Measurements from ENCODE around the gene HTT-AS. TPM values are rescaled to one million over a fixed set of nuclear protein-coding genes. Genes with fewer than 3 reads are reported as not detected.

HTT-AS gene
- total RNA-seq, 2 experiments from 2014 or later, result not detected

DNA sequence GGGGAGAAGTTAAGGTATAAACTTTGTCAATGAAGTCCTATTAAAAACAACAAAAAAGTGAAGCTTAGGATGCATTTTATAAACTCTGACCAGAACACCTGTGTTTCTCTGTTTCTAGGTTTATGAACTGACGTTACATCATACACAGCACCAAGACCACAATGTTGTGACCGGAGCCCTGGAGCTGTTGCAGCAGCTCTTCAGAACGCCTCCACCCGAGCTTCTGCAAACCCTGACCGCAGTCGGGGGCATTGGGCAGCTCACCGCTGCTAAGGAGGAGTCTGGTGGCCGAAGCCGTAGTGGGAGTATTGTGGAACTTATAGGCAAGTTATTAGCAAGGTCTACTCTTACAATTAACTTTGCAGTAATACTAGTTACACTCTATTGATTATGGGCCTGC, 46.8 kb upstream of the HTT-AS start:
- Mint-ChIP-seq H3K4me1 (ENCODE audit: low read depth) (peaks cover 17% of the 10 kb centered on the region), H3K4me3 (no peak overlapping the region), H3K9me3 (no peaks in the 10 kb centered on the region), H3K36me3 (ENCODE audit: low read depth) (peaks cover 20% of the 10 kb centered on the region), H3K27me3 (no peaks in the 10 kb centered on the region), H3K27ac (no peak overlapping the region)
- ATAC-seq (no peak), DNase-seq (no peak)
- ChIA-PET CTCF (interaction anchor here (0.7 to 5.9 kb wide), 5 partner anchors 8 to 359 kb away, joined by 3 to 31 read pairs (median 4); no protein-coding TSS in a partner anchor), POLR2A (no interaction called here)
- TF ChIP-seq, protein P1, sequence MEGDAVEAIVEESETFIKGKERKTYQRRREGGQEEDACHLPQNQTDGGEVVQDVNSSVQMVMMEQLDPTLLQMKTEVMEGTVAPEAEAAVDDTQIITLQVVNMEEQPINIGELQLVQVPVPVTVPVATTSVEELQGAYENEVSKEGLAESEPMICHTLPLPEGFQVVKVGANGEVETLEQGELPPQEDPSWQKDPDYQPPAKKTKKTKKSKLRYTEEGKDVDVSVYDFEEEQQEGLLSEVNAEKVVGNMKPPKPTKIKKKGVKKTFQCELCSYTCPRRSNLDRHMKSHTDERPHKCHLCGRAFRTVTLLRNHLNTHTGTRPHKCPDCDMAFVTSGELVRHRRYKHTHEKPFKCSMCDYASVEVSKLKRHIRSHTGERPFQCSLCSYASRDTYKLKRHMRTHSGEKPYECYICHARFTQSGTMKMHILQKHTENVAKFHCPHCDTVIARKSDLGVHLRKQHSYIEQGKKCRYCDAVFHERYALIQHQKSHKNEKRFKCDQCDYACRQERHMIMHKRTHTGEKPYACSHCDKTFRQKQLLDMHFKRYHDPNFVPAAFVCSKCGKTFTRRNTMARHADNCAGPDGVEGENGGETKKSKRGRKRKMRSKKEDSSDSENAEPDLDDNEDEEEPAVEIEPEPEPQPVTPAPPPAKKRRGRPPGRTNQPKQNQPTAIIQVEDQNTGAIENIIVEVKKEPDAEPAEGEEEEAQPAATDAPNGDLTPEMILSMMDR (IDR thresholded peaks at IDR 0.05), result no peak
- intact Hi-C loops (cut with micrococcal nuclease), result no loop called here

DNA sequence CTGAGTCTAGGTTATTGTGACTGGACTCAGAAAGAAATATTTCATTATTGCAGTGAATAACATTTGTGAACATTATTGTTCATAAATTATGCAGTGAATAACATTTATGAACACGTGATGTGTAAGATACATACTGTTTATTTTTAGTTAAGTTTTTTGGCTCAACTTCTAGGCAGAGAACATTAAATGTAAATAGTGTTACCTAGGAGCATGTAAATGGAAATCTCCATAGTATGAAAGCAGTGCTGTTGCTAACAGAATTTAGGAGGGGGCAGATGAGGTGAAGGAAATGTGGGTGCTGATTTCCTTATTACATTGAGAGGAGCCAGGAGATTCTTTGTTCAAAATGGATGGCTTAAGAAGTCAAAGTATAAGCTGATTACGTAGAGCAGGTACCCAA, 45.1 kb upstream of the HTT-AS start:
- peaks cover 17% of the 10 kb centered on the region for H3K4me1 Mint-ChIP-seq (ENCODE audit: low read depth)
- no peak overlapping the region for H3K27ac Mint-ChIP-seq
- TF ChIP-seq, protein P1 (IDR thresholded peaks at IDR 0.05), result no peak
- ChIA-PET CTCF (interaction anchor here (1.5 to 5.9 kb wide), 2 partner anchors 10 to 12 kb away, joined by 4 to 31 read pairs; no protein-coding TSS in a partner anchor), POLR2A (no interaction called here)
- H3K9me3 Mint-ChIP-seq, result no peaks in the 10 kb centered on the region
- H3K4me3 Mint-ChIP-seq, result no peak overlapping the region
- H3K36me3 Mint-ChIP-seq (ENCODE audit: low read depth), result peaks cover 21% of the 10 kb centered on the region
- intact Hi-C loops (cut with micrococcal nuclease), result no loop called here
- no peak for ATAC-seq
- H3K27me3 Mint-ChIP-seq, result no peaks in the 10 kb centered on the region
- DNase-seq, result no peak

DNA sequence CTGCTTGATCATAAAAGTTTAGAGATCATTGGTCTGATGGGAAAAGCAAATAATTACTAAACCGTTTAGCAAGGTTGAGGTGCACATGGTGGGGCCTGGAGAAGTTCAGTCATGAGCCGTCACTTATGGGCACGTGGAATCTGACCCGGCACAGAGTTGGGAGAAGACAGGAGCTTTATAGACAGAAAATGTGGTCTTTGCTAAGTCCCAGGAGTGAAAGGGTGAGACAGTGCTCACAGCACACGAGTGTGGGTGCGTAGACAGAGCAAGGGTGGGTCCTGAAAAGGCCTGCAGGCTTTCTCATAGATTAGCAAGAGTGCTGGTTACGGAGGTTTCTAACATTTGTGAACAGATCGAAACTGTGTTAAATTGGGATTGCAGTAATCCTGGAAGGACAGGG, 44.0 kb upstream of the HTT-AS start:
- TF ChIP-seq, protein P1 (IDR thresholded peaks at IDR 0.05), result no peak
- Mint-ChIP-seq H3K9me3 (no peaks in the 10 kb centered on the region), H3K27ac (no peak overlapping the region), H3K4me1 (ENCODE audit: low read depth) (peaks cover 9% of the 10 kb centered on the region), H3K4me3 (no peak overlapping the region), H3K27me3 (no peaks in the 10 kb centered on the region), H3K36me3 (ENCODE audit: low read depth) (peaks cover 23% of the 10 kb centered on the region)
- ChIA-PET POLR2A (no interaction called here), CTCF (no interaction called here)
- DNase-seq, result no peak
- intact Hi-C loops (cut with micrococcal nuclease), result no loop called here
- ATAC-seq, result no peak

DNA sequence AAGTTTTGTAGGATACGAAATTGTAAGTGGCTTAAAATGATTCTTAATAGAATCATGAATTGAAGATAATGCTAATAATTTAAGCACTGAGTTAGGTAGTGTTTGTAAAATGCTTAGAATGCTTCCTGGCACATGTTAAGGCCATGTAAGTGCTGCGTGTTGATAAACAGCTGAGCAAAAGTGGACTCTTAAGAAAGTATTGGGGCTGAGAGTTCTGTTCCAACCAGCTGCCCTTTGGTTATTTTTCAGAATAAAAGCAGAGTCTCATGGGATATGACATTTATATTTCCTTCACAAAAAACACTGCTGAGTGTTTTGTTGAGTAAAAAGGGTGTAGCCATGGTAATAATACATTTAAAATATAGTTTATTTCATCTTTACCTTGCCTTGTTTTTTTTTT, 42.6 kb upstream of the HTT-AS start:
- peaks cover under 1% of the 10 kb centered on the region for H3K4me1 Mint-ChIP-seq (ENCODE audit: low read depth)
- no peak overlapping the region for H3K27ac Mint-ChIP-seq
- ATAC-seq, result no peak
- H3K9me3 Mint-ChIP-seq, result no peaks in the 10 kb centered on the region
- TF ChIP-seq, protein P1 (IDR thresholded peaks at IDR 0.05), result no peak
- no peak for DNase-seq
- intact Hi-C loops (cut with micrococcal nuclease), result no loop called here
- peaks cover 19% of the 10 kb centered on the region for H3K36me3 Mint-ChIP-seq (ENCODE audit: low read depth)
- CTCF ChIA-PET, result interaction anchor here (0.7 kb wide), 1 partner anchor 18 kb away, joined by 3 read pairs; no protein-coding TSS in a partner anchor
- no peak overlapping the region for H3K4me3 Mint-ChIP-seq
- no peaks in the 10 kb centered on the region for H3K27me3 Mint-ChIP-seq
- POLR2A ChIA-PET, result no interaction called here

DNA sequence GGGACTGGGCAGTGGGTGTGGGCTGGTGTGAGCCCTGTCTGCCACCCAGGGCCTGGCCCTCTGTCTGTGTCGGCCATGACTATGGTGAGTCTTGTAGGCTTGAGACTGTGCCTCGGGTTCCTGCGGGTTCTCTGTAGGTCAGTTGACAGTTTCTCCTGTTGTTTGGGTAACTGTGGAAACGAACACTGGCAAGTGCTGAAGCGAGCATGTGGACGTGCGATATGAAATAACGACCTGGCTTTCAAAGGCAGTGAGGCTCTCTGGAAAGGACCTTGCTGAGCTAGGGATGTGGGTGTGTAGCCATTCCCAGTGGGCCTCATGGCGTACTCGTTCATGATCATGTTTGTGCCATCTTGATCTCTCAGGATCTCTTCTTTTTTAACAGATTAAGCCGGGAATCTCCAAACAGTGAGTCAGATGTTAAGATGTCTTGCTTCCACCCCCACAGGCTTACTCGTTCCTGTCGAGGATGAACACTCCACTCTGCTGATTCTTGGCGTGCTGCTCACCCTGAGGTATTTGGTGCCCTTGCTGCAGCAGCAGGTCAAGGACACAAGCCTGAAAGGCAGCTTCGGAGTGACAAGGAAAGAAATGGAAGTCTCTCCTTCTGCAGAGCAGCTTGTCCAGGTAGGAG, 41.4 kb upstream of the HTT-AS start:
- peaks cover 21% of the 10 kb centered on the region for H3K36me3 Mint-ChIP-seq (ENCODE audit: low read depth)
- H3K27me3 Mint-ChIP-seq, result no peaks in the 10 kb centered on the region
- no peaks in the 10 kb centered on the region for H3K4me1 Mint-ChIP-seq (ENCODE audit: low read depth)
- TF ChIP-seq, protein P1 (IDR thresholded peaks at IDR 0.05), result no peak
- ATAC-seq (no peak), DNase-seq (no peak)
- intact Hi-C loops (cut with micrococcal nuclease), result no loop called here
- H3K27ac Mint-ChIP-seq, result no peak overlapping the region
- ChIA-PET CTCF (interaction anchor here (1.0 to 1.2 kb wide), 3 partner anchors 8 to 9 kb away, joined by 3 to 8 read pairs (median 6); no protein-coding TSS in a partner anchor), POLR2A (no interaction called here)
- H3K4me3 Mint-ChIP-seq, result no peak overlapping the region
- no peaks in the 10 kb centered on the region for H3K9me3 Mint-ChIP-seq
